GM21447 (cell line): ENCODE results near the gene PRICKLE1.

ENCODE experiments used
- ATAC-seq: cut with Tn5 transposase; IDR thresholded peaks from one replicate; pipeline ENCODE4 v1.9.1; 2021; ENCODE audit not compliant: unreplicated experiment

The PRICKLE1 gene

DNA sequence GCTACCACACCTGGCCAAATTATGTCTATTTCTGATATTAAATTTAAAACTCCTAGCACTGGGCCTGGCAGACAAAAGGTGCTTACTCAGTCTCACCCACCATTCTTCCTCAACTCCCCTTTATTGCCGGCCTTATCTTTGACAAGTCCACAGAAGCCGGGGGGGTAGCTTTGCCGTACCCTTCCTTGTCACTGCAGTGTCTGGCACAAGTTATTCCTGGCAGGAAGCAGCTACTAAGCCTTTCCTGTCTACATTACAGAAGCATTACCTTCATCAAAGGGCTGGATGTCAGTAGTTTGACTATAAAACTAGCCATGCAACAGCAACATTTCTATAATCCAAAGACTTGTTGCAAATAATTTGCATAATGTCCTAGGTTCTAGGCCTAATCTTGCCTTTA, 127.1 kb downstream of the PRICKLE1 start:
- ATAC-seq = no peak

DNA sequence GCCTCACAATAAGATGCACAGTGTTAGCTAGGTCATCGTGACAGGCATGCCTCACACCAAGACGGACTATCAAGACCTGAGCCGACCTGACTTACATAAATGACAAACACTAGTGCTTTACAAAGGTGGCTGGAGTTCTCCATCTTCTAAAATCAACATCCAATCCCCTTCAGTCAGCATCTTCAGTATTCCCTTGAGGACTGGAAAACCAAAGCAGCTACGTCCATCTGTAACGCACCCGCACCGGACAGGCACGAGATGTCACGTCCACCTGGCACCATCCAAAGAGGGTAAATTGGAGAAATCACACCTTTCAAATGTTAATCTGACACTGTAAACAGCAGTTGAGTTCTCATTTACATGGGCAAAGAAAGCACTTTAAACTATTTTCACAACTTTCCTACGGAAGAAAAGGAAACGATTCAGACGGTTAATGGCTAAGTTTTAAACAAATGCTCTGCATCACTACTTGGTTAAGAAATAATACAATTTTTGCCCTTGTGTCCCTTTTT, 130.2 kb downstream of the PRICKLE1 start:
- no peak for ATAC-seq

DNA sequence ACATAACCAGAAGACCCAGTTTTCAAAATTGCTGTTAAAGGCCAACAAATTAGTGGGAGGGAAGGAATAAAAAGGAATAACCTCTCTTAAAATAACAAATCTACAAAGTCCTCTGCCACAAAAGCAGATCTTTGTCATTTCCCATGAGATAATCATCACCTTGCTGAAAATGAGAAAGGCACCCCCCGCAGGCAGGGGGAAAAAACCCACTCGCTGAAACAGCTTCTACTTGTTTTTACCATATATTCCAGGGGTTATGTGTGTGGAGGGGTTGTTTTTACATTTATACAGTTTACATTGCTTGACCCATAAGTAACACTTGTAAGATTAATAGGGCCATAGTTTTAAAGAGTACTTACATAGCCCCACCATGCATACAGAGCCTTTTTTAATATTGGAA, 131.0 kb downstream of the PRICKLE1 start:
- ATAC-seq = no peak

DNA sequence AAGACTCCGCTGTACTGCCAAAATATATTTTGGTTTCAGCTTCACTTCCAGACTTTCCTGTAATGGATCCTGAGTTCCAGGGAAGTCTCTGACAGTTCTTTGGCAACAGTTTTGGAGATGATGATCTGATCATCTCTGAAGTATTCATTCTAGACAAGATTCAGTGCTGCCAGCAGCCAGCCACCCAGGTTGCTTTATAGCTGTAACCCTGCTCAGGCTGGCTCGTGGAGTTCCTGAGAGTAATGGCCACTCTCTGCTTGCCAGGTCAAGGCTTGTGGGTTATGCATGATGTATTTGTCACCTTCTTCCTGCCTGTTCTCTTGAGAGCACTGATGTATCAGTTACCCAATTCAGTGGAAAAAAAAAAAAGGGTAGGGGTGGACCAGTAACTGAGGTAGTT, 139.3 kb downstream of the PRICKLE1 start:
- no peak for ATAC-seq

DNA sequence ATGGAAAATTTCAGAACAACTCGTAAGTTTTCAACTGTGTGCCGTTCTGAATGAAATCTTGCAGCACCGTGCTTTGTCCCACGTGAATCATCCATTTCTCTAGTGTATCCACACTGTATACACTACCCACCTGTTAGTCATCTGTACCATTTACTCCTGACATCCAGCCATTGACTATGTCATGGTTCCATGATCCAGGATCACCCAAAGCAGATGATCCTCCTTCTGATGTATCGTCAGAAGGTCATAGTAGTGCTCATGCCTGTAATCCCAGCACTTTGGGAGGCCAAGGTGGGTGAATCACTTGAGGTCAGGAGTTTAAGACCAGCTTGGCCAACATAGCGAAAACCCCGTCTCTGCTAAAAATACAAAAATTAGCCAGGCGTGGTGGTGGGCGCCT, 140.7 kb downstream of the PRICKLE1 start:
- no peak for ATAC-seq

DNA sequence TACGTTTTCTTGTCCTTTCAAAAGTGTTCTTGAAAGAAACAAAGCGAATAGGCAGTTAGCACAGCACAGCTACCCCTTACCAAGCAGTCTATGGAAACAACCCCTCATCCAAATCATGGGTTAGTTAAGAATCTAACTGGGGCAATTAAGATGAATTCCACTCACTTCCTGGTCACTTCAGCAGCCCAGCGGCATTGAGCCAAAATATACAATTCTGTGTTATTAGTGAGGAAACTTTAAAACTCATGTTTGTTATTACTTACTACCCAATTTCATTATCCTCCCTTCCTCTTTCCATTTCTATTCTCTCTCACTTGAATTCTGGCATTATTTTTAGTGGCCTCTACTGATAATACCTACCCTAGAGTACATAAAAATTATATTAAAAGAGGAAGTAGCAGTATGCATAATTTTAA, 142.2 kb downstream of the PRICKLE1 start:
- no peak for ATAC-seq

DNA sequence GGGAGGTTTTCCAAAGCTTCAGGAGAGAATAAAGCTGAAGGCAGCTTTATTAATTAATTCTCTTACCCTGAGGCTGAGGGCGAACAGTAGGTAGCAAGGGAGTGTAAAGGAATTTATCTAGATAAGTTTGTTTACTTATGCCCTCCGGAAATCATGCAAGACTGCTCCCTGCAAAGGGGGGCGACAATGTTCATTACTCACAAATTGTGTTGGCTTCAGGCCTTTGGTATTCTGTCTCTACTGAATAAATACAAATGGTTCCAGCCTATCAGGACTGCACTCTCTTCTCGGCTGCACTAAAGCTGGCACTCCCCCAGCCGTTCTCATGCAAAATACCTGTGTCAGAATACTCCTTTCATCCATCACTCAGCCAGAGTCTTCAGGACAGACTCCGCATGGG, 142.8 kb downstream of the PRICKLE1 start:
- no peak for ATAC-seq

DNA sequence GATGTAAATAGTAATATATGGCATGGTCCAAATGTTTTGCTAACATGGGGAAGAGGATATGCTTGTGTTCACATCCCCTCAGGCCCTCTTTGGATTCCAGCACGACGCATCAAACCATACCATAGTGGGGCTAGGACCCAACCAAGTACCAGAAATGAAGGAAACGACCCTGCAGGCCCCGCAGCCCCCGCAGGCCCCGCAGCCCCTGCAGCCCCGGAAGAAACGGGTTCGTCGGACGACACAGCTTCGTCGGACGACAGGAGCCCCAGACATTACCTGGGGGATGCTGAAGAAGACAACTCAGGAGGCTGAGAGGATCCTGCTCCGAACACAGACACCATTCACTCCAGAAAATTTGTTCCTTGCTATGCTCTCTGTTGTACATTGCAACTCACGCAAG, 143.7 kb downstream of the PRICKLE1 start:
- ATAC-seq = no peak

DNA sequence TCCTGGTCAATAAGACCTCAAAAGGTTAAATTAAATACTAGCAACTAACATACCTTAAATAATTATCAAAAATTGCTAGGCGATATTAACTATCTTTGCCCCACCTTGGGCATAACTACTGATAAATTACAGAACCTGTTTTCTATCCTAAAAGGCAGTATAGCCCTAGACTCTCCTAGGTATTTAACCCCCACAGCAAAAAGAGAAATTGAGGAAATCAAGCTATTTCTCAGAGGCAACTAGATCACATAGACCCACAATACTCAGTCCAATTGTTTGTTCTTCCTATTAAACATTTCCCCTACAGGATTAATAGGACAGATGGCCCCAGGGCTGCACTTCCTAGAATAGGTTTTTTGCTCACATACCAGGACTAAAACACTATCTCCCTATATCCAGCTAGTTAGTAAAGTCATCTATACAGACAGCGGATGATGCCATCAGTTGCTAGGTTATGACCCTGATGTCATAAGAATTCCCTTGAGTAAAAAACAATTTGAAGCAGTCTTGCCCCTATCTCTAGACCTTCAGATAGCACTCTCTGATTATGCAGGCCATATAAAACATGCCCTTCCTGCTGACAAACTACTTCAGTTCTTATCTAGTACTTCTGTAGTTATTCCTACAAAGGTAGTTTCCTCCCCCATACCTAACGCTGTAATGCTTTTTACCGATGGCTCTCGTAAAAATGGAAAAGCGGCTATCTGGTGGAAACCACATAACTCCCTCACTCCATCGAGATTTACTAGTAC, 145.2 kb downstream of the PRICKLE1 start:
- no peak for ATAC-seq

DNA sequence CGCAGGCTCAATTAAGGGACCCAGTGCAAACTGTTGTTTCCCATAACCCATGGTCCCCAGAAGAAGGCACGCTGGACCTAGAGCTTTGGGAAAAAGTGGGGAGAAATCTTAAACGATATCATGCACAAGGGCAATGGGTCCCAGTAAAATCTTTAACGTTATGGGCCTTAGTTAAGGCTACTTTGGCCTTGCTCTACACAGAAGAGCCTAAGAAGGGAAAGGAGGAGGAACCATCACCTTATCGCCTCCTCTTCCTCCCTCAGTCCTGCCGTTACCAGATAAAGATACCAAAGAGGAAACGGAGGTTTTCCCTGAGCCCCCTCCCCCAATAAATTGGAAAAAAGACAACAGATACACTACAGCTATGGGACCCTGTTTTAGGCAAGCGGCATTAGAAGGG, 146.7 kb downstream of the PRICKLE1 start:
- ATAC-seq = no peak

DNA sequence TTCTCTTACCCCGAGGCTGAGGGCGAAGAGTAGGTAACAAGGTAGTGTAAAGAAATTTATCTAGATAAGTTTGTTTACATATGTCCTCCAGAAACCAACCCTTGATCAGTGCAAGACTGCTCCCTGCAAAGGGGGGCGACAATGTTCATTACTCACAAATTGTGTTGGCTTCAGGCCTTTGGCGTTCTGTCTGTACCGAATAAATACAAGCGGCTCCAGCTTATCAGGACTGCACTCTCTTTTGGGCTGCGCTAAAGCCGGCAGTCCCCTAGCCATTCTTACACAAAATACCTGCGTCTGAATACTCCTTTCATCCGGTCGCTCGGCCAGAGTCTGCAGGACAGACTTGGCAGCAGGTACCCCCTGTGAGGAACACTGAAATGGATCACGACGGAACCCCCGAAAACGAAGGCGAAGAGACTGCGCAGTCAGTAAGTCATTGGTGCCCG, 147.2 kb downstream of the PRICKLE1 start:
- ATAC-seq = no peak

DNA sequence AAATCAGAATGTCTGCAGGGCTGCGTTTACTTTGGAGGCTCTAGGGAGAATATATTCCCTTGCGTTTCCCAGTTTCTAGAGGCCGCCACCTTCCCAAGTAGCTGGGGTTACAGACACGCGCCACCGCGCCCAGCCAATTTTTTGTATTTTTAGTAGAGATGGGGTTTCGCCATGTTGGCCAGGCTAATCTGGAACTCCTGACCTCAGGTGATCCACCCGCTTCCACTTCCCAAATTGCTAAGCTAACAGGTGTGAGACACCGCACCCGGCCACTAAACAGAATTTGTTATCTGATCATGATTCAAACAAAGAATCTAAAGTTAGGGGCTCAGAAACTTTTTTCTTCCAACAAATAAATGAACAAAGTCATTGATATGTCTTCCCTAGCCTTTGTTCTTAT, 148.9 kb downstream of the PRICKLE1 start:
- ATAC-seq = no peak

DNA sequence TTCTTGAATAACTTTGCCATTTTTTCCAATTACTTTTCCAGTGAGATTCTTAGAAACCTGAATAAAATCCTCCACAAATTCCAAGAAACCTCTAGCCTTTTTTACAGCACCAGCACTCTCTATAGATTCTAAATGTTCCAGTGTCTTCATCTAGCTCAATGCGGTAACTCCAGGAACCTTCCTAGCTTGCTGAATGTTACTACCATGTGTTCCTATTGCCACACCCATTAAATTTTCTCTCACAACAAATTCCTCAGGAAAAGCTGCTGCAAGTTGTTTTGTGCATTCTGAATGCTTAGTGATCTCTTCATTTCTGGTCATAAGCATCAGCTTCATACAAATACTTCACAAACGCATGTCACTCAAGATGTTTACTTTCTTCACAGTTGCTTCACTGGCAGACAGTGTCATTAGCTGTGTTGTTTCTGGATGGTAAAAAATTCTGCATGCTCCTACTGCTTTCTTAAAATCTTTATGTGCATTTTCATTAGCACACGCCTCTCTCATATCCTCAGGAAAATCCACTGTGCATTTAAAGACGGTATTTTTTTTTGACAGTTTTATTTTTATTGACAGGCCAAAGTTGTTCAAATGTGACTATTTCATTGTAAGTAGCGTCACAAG, 156.9 kb downstream of the PRICKLE1 start:
- no peak for ATAC-seq

DNA sequence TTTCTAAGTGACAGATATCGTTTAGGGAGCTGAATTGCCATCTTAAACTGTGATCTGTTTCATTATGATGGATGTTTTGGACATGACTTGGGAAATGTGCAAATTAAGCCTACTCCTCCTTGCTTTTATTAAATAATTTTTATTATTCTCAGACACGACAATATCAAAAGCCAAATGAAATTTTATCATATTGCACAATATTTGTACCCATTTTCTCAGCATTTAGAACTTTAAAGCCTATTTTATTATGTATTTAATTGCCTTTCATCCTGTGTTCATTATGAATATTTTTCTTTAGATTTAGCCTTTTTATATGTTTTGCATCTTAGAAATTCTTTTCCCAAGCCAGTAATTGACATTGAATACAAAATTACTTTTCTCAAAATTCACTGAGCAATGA, 160.7 kb downstream of the PRICKLE1 start:
- ATAC-seq = no peak

DNA sequence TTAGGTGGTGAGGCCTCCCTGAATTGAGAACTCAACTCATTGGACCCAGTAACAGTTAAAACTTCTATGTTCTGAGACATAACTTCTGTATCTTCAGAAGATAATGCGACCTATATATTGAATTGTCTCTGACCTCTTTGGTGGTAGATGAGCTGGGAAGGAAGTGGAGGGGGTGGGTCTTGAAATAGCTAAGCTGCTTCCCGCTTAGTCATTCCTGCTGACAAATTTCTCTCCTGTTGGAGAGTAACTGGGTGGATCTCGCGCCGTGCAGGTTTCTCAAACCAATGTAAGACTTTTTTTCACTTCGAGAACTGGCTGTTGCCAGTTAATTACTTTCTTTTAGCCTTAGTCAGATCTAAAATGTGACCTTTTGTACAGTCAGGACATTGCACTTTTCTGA, 162.8 kb downstream of the PRICKLE1 start:
- ATAC-seq = no peak

DNA sequence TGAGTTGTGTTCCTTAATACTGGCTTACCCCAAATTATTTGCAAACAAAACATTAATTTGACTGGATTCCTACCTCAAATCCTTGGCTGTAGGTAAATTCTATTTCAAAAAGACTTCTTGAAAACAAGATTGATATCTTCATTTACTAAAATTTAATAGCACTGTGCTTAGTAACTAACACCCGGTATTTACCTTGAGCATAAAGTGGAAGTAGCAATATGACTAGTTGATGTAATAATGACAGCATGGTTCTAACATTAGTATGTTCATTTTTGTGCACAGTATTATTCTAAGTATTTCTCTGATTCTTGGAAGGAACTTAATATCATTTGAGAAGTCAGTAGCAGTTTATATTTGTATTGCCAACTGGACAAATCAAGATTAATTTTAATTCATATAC, 166.8 kb downstream of the PRICKLE1 start:
- ATAC-seq = no peak

DNA sequence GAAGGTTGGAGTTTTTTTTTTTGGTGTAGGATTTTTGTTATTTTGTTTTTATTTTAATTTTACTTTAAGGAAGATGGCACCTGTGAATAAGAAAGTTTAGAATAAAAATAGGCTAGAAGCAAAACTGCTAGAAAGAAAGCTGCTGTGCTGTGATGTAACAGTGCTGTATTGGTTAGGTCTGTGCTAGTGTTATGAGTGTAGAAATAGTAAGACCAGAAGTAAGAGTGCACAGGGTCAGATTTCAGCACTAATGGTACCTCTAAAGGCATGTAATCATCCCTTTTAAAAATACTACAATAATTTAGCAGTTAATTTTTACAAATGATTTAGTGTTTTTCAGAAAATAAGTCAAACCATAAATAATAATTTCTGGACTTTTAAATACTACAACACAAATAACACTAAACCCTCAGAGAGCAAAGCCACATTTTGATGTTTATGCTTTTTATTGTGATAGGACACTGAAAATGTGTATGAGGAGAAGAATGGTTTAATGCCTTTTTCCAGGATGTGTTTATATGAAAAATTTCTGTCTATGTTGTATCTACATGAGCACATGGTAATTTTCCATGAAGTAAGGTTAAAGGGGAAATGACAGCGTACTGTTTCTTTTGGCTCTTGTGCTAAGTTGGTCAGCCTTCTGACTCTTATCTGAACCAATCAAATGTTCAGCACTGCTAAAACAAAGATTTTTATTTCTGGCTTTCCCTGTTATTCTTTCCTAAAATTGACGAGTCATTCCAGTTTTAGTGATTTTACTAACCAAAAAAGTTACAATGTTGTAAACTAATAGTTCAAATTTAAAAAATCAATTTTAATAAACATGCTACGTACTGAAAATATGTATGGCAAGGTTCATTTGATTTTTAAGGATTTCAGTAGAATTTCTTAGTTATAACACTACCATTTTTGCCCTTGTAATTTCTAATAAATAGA, 167.4 kb downstream of the PRICKLE1 start:
- peak; percentile 96 for ATAC-seq

DNA sequence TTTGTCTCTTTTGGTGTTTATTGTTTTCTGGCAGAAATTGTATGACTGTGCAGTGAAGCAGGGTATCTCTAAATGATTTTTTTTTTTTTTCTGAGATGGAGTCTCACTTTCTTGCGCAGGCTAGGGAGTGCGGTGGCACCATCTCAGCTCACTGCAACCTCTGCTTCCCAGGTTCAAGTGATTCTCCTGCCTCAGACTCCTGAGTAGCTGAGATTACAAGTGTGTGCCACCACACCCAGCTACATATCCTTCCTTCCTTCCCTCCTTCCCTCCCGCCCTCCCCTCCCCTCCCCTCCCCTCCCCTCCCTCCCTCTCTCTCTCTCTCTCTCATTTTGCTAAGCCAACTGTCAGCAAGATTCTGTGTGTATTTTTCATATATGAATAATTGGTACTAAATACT, 169.2 kb downstream of the PRICKLE1 start:
- no peak for ATAC-seq

DNA sequence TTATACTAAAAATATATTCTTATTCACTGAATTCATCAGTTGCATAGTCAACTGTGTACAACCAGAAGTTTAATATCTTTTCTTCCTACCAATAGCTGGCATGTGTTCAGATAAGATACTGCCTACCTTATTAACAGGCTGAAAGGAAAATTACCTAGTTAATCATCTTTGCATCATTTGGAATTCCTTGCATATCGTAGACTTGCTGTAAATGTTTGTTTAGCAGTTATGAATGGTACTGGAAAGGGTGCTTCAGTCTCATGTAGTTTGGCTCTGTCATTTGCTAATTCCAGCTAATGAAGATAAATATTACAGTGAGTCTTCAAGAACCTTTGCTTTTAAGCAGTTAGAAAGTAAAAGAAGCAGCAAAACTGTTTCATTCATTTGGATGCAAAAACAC, 179.2 kb downstream of the PRICKLE1 start:
- ATAC-seq = no peak

DNA sequence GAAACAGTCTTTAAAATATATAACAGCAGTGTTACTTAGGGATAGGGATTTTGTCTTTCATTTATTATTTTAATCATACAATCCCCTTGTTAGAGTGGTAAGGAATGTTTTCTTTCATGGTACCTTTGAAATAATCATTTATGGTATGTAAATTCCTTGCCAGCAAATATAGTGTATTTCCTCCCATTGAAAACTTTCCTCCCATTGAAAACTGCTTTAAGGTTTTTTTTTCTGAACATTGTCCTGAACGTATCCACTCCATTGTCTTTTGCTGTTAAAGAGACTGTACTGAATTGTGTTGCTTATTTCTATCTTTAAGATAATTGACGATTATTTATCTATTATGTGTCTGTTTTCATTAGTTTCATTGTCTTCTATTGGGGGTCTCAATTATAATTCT, 180.1 kb downstream of the PRICKLE1 start:
- no peak for ATAC-seq

DNA sequence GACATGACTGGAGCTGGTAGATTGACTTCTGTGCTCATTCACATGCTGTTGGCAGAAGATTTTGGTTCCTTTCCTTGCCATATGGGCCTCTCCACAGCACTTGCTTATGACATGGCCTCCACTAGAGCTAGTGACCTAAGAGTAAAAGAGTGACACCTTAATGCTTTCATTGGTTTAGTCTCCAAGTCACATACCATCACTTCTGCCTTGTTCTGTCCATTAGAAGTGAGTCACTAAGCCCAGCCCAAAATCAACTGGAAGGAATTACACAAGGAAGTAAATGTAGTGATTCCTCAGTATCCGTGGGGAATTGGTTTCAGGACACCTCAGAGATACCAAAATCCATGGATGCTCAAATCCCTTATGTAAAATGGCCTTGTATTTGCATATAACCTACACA, 182.2 kb downstream of the PRICKLE1 start:
- ATAC-seq = no peak
